HG02610 (cell line): Measurements from ENCODE around the gene MCM8.

Experiments
- ATAC-seq: cut with Tn5 transposase; IDR thresholded peaks from one replicate; pipeline ENCODE4 v1.9.1; 2021; ENCODE audit warnings: mild to moderate bottlenecking, moderate library complexity; ENCODE audit not compliant: unreplicated experiment

Gene MCM8

GRCh38 chr20:5945963-5946362 is 4.5 kb upstream of the MCM8 start:
- ATAC-seq: no peak

GRCh38 chr20:5947276-5947675 is 3.2 kb upstream of the MCM8 start:
- no peak for ATAC-seq

GRCh38 chr20:5949943-5950270 is 545 bp upstream of the MCM8 start:
- ATAC-seq: no peak

GRCh38 chr20:5967469-5967868 is 17.0 kb downstream of the MCM8 start:
- no peak for ATAC-seq

- no peak for ATAC-seq
These were observed 18.0 kb downstream of the MCM8 start for GRCh38 chr20:5968462-5968861.

- ATAC-seq: no peak
These were observed 19.0 kb downstream of the MCM8 start for GRCh38 chr20:5969348-5969935.

- no peak for ATAC-seq
These were observed 19.5 kb downstream of the MCM8 start for GRCh38 chr20:5969940-5970339.

GRCh38 chr20:5970381-5970780 is 19.9 kb downstream of the MCM8 start:
- no peak for ATAC-seq

GRCh38 chr20:5971203-5971602 is 20.8 kb downstream of the MCM8 start:
- ATAC-seq: no peak

- ATAC-seq: no peak
These were observed 22.7 kb downstream of the MCM8 start for GRCh38 chr20:5973172-5973571.

- ATAC-seq: no peak
These were observed 23.5 kb downstream of the MCM8 start for GRCh38 chr20:5973971-5974370.

GRCh38 chr20:5974531-5974930 is 24.1 kb downstream of the MCM8 start:
- no peak for ATAC-seq

GRCh38 chr20:5975778-5976177 is 25.3 kb downstream of the MCM8 start:
- ATAC-seq: no peak

GRCh38 chr20:5977223-5977622 is 26.8 kb downstream of the MCM8 start:
- ATAC-seq: no peak

- ATAC-seq: no peak
These were observed 27.5 kb downstream of the MCM8 start for GRCh38 chr20:5977975-5978374.

- ATAC-seq: no peak
These were observed 29.3 kb downstream of the MCM8 start for GRCh38 chr20:5979801-5980200.

- no peak for ATAC-seq
These were observed 30.5 kb downstream of the MCM8 start for GRCh38 chr20:5980720-5981538.

GRCh38 chr20:5987383-5987782 is 36.9 kb downstream of the MCM8 start:
- ATAC-seq: no peak

- ATAC-seq: no peak
These were observed 39.1 kb downstream of the MCM8 start for GRCh38 chr20:5989539-5989938.

GRCh38 chr20:5990946-5991345 is 40.5 kb downstream of the MCM8 start:
- ATAC-seq: no peak

GRCh38 chr20:5991623-5992441 is 41.4 kb downstream of the MCM8 start:
- no peak for ATAC-seq

- peak; percentile 89 for ATAC-seq
These were observed 46.3 kb downstream of the MCM8 start for GRCh38 chr20:5996765-5997164.
